ENCODE measurements around the gene SIGLEC8.
"Not testable (repeated sequence)": the region's sequence is repeated elsewhere in the genome, so short reads cannot be mapped to it uniquely, and the experiment has no call there.

The SIGLEC8 gene

DNA sequence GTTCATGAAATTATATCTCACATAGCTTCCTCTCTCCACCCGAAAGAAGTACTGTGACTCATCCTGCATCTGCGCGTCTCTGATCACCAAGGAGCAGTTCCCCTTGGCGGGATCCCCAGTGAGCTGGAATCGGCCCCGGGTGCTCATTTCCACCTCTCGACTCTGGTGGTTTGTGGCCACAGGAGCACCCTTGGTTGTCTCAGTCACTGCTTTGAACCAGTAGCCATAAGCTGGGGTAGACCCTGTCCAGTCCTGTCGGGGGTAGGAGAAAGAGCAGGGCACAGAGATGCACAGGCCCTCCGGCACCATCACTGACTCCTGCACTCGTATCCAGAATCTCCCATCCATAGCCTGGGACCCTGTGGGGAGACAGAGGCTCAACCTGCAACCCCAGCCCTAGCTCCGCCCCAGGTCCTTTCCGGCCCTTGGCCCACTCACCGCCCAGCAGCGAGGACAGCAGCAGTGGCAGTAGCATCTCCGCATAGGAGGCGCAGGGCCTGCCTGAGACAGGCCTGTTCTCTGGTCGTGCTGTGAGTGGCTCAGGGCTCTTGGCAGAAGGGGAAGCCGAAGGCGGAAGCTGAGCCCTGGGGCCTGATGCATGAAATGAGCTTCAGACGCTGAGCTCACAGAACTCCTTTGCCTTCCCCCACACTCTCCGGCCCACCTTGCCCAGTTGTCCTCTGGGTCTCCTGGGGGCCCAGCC, 41.0 kb downstream of the SIGLEC8 start, which contains the start of gene SIGLEC10:
TSS of gene SIGLEC10 (minus strand) at position 536 of the 703 bp plus-strand sequence. CDS start at position 475, 61 bp downstream.
- Histone ChIP-seq H3K36me3 (ENCODE audit: insufficient read depth, low read length) (no peaks in the 10 kb centered on the region), H3K27ac (ENCODE audit: low read depth, low read length) (no peak within 1 kb of the TSS), H3K27me3 (ENCODE audit: control insufficient read depth in 1 of 2, insufficient read depth in 2 of 2, low read length in 2 of 2) (peaks cover 0 to 10% of the 10 kb centered on the region in 2 donors), H3K4me3 (ENCODE audit: low read depth in 1 of 2, low read length in 2 of 2) (no peak within 1 kb of the TSS), H3K4me1 (ENCODE audit: insufficient read depth, low read length) (no peaks in the 10 kb centered on the region), H3K9me3 (ENCODE audit: low read length) (no peaks in the 10 kb centered on the region), H3K9ac (ENCODE audit: low read length) (no peak within 1 kb of the TSS)

DNA sequence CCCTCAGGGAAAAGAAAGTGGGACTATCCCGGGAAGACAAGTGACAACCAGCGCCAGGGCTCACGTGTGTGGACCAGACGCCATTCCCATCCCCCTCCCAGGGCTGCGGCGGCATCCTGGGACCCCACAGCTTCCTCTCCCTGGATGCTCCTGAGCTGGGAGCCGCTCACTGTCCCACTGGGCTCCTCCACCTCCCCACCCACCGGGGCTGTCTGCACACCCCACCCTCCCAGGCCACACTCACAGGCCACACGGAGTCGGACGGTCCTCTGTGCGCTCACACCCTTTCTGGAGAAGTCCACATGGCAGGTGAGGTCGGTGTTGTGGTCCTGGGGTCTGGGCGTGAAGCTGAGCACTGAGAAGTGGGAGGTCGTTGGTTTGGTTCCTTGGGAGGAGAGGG, 41.8 kb downstream of the SIGLEC8 start:
- H3K4me1 ChIP-seq (ENCODE audit: insufficient read depth, low read length); H3K27ac ChIP-seq (ENCODE audit: low read depth, low read length); H3K27me3 ChIP-seq (ENCODE audit: control insufficient read depth in 1 of 2, insufficient read depth in 2 of 2, low read length in 2 of 2); H3K9ac ChIP-seq (ENCODE audit: low read length); H3K4me3 ChIP-seq (ENCODE audit: low read depth in 1 of 2, low read length in 2 of 2); H3K36me3 ChIP-seq (ENCODE audit: insufficient read depth, low read length); H3K9me3 ChIP-seq (ENCODE audit: low read length): not testable (repeated sequence)

DNA sequence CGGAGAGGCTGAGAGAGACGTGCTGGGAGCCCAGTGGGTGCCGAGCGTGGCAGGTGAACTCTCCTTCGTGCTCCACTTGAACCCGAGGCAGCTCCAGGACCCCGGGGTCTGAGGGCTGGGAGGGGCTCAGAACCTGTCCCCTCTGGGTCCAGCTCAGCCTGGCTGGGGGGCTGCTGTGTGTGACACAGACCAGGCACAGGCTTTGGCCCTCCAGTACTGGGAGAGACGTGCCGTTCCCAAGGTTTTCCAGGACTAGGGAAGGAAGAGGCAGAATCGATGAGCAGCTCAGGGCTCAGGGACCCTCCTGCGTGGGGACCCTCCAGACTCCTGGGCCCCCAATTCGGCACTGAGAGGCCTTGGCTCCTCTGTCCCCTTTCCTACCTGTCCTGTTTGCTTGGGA, 43.1 kb downstream of the SIGLEC8 start:
- Histone ChIP-seq H3K36me3 (ENCODE audit: insufficient read depth, low read length) (no peaks in the 10 kb centered on the region), H3K4me3 (ENCODE audit: low read depth in 1 of 2, low read length in 2 of 2) (no peak overlapping the region), H3K9me3 (ENCODE audit: low read length) (no peaks in the 10 kb centered on the region), H3K9ac (ENCODE audit: low read length) (no peak overlapping the region), H3K27ac (ENCODE audit: low read depth, low read length) (no peak overlapping the region), H3K27me3 (ENCODE audit: control insufficient read depth in 1 of 2, insufficient read depth in 2 of 2, low read length in 2 of 2) (peaks cover 0 to 4% of the 10 kb centered on the region in 2 donors), H3K4me1 (ENCODE audit: insufficient read depth, low read length) (no peaks in the 10 kb centered on the region)

DNA sequence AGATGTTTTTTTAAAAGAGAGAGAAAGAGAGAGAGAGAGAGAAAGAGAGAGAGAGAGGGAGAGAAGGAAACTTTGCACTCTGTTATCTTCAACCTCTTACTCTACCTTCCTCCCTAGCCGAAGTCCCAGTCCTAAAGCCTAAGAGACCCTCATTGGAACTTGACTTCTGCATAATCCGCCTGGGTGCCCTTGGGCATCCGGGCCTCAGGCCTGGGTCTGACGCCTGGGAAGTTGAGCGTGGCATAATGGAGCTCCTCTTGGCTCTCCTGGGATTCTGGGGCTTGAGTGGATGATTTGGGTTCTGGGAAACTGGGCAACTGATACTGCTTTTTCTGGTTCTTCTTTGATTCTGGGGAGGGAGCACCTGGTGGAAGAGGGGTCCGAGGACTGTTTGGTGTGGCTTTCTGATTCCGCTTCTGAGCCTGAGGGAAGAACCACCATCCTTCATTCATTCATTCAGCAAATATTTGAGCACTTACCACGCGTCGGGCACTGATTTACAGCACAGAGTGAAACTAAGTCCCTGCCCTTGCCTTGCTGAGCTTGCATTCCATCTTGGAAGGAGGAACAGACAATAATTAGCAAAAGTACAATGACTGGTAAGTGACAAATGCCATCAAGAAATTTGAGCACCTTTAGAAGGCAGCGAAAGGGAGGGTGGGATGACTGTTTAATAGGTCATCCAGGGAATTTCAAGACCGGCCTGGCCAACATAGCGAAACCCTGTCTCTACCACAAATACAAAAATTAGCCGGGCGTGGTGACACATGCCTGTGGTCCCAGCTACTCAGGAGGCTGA, 47.1 kb downstream of the SIGLEC8 start:
- Histone ChIP-seq H3K4me1 (ENCODE audit: insufficient read depth, low read length) (no peaks in the 10 kb centered on the region), H3K4me3 (ENCODE audit: low read depth in 1 of 2, low read length in 2 of 2) (no peak overlapping the region), H3K27me3 (ENCODE audit: control insufficient read depth in 1 of 2, insufficient read depth in 2 of 2, low read length in 2 of 2) (no peaks in the 10 kb centered on the region), H3K9ac (ENCODE audit: low read length) (no peak overlapping the region), H3K36me3 (ENCODE audit: insufficient read depth, low read length) (no peaks in the 10 kb centered on the region), H3K27ac (ENCODE audit: low read depth, low read length) (no peak overlapping the region), H3K9me3 (ENCODE audit: low read length) (no peaks in the 10 kb centered on the region)

DNA sequence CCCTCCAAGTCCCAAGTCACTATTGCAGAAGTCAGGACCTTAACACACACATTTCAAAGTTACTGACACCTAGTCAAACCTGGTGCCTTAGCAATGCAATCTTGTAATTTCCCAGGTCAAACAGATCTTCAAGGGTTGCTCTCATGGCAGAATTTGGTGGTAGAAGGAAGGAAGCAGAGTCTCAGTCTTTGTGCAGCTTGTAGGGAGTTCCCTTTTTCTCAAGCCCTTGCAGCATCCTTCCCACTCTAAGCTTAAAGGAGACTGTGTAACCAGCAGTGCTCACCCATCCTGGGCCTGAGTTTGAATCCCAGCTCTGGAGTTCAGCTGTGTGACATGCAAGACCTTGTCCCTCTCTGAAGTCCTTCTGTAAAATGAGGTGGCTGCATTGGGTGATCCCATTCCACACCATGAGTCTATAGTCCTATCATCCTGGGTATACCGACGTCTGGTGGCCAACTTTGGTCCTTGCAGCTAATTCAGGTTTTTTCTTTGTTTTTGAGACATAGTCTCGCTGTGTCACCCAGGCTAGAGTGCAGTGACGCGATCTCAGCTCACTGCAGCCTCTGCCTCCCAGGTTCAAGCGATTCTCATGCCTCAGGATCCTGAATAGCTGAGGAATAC, 50.6 kb downstream of the SIGLEC8 start:
- Histone ChIP-seq H3K4me1 (ENCODE audit: insufficient read depth, low read length) (no peaks in the 10 kb centered on the region), H3K36me3 (ENCODE audit: insufficient read depth, low read length) (no peaks in the 10 kb centered on the region), H3K27ac (ENCODE audit: low read depth, low read length) (no peak overlapping the region), H3K27me3 (ENCODE audit: control insufficient read depth in 1 of 2, insufficient read depth in 2 of 2, low read length in 2 of 2) (peaks cover 0 to 4% of the 10 kb centered on the region in 2 donors), H3K9ac (ENCODE audit: low read length) (no peak overlapping the region), H3K9me3 (ENCODE audit: low read length) (no peaks in the 10 kb centered on the region), H3K4me3 (ENCODE audit: low read depth in 1 of 2, low read length in 2 of 2) (no peak overlapping the region)

DNA sequence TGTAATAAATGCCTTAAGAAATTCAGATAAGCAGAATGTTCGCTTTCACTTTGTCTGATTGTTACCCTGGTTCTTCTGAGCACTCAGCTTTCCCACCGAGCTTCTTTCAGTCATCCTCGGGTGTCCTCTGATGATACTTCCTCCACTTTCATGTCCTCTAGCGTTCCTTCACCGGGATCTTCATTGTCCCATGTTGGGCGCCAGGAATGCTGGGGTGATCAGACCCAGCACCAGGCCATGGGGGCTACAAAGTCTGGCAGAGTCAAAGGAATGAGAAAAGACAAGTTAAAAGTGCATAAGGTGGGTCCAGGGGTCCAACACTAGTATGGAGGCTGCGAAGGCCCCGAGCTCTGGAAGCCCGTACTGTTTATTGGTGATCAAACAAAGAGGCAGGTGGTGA, 56.1 kb downstream of the SIGLEC8 start:
- Histone ChIP-seq H3K27me3 (ENCODE audit: control insufficient read depth in 1 of 2, insufficient read depth in 2 of 2, low read length in 2 of 2) (peaks cover 0 to 4% of the 10 kb centered on the region in 2 donors), H3K27ac (ENCODE audit: low read depth, low read length) (no peak overlapping the region), H3K36me3 (ENCODE audit: insufficient read depth, low read length) (no peaks in the 10 kb centered on the region), H3K9ac (ENCODE audit: low read length) (no peak overlapping the region), H3K9me3 (ENCODE audit: low read length) (no peaks in the 10 kb centered on the region), H3K4me3 (ENCODE audit: low read depth in 1 of 2, low read length in 2 of 2) (no peak overlapping the region), H3K4me1 (ENCODE audit: insufficient read depth, low read length) (no peaks in the 10 kb centered on the region)

All from muscle layer of colon (tissue), 2 donors.